HG03039 (cell line): Measurements from ENCODE around the gene CTNNA2.

Source experiments
- ATAC-seq: cut with Tn5 transposase; IDR thresholded peaks from one replicate; pipeline ENCODE4 v1.9.1; 2021; ENCODE audit warnings: mild to moderate bottlenecking, moderate library complexity; ENCODE audit not compliant: unreplicated experiment

The CTNNA2 gene

GRCh38 chr2:80515964-80516363 is 1003.1 kb downstream of the CTNNA2 start:
- ATAC-seq: no peak

- ATAC-seq: no peak
These were observed 1004.5 kb downstream of the CTNNA2 start for GRCh38 chr2:80517316-80517715.

GRCh38 chr2:80519121-80519643 is 1006.3 kb downstream of the CTNNA2 start:
- ATAC-seq: no peak

GRCh38 chr2:80519699-80520291 is 1006.9 kb downstream of the CTNNA2 start:
- ATAC-seq: no peak

- ATAC-seq: peak; percentile 63
These were observed 1012.3 kb downstream of the CTNNA2 start for GRCh38 chr2:80525152-80525551.

GRCh38 chr2:80527119-80527518 is 1014.3 kb downstream of the CTNNA2 start:
- ATAC-seq: no peak

GRCh38 chr2:80529466-80530165 is 1016.8 kb downstream of the CTNNA2 start:
- ATAC-seq: peak; percentile 32

GRCh38 chr2:80530442-80531064 is 1017.7 kb downstream of the CTNNA2 start:
- ATAC-seq: peak; percentile 73

GRCh38 chr2:80531319-80531718 is 1018.5 kb downstream of the CTNNA2 start:
- no peak for ATAC-seq

GRCh38 chr2:80545420-80546210 is 1032.8 kb downstream of the CTNNA2 start:
- no peak for ATAC-seq

- no peak for ATAC-seq
These were observed 1033.9 kb downstream of the CTNNA2 start for GRCh38 chr2:80546766-80547165.

GRCh38 chr2:80547344-80547743 is 1034.5 kb downstream of the CTNNA2 start:
- no peak for ATAC-seq

- no peak for ATAC-seq
These were observed 1035.6 kb downstream of the CTNNA2 start for GRCh38 chr2:80548469-80548868.

GRCh38 chr2:80549901-80550300 is 1037.0 kb downstream of the CTNNA2 start:
- ATAC-seq: no peak

- ATAC-seq: no peak
These were observed 1047.5 kb downstream of the CTNNA2 start for GRCh38 chr2:80560326-80560725.

- ATAC-seq: no peak
These were observed 1055.2 kb downstream of the CTNNA2 start for GRCh38 chr2:80568011-80568410.

GRCh38 chr2:80573167-80573566 is 1060.3 kb downstream of the CTNNA2 start:
- no peak for ATAC-seq

- no peak for ATAC-seq
These were observed 1061.1 kb downstream of the CTNNA2 start for GRCh38 chr2:80573950-80574349.

- no peak for ATAC-seq
These were observed 1066.9 kb downstream of the CTNNA2 start for GRCh38 chr2:80579756-80580155.

GRCh38 chr2:80591233-80591632 is 1078.4 kb downstream of the CTNNA2 start:
- ATAC-seq: no peak

GRCh38 chr2:80592106-80592505 is 1079.3 kb downstream of the CTNNA2 start:
- no peak for ATAC-seq
